ENCODE results near the gene PPP1R11. TPM values are rescaled to one million over a fixed set of nuclear protein-coding genes. Genes with fewer than 3 reads are reported as not detected.
A peak's percentile ranks its signal among the peaks of the same experiment; 100 is the strongest.

PPP1R11 gene
- total and polyA plus RNA-seq, 2 of the 13 experiments (the other 11 are each of a cell fraction or from before 2014, with no cell fraction given), result 32.1 to 58.9 TPM

GRCh38 chr6:30102970-30103871 is 36.2 kb downstream of the PPP1R11 start (continued):
- TF ChIP-seq TBX3 (IDR thresholded peaks at IDR 0.05; ENCODE audit: borderline replicate concordance) (no peak), RNF219 (CRISPR knock-in tag; IDR thresholded peaks at IDR 0.05) (no peak), ZNF614 (CRISPR knock-in tag; IDR thresholded peaks at IDR 0.05; ENCODE audit: borderline replicate concordance) (peak; percentile 65; the same call in 1 of the 2 replicates), ETS1 (CRISPR knock-in tag; IDR thresholded peaks at IDR 0.05) (0 out of 2 replicates have a peak, but pooled peaks have one; percentile 37), ZIK1 (CRISPR knock-in tag; IDR thresholded peaks at IDR 0.05; ENCODE audit: borderline replicate concordance, low read depth) (no peak), NCOR1 (IDR thresholded peaks at IDR 0.05; ENCODE audit: borderline replicate concordance, low read length) (no peak), KAT2B (IDR thresholded peaks at IDR 0.05; ENCODE audit: borderline replicate concordance, low read depth, low read length) (no peak), EED (CRISPR knock-in tag; IDR thresholded peaks at IDR 0.05) (no peak), ZSCAN29 (CRISPR knock-in tag; conservative IDR thresholded peaks at IDR 0.05) (peak; percentile 82), BATF2 (CRISPR knock-in tag; IDR thresholded peaks at IDR 0.05) (no peak), ZNF281 (CRISPR knock-in tag; IDR thresholded peaks at IDR 0.05; ENCODE audit: borderline replicate concordance) (no peak), SNAI1 (CRISPR knock-in tag; IDR thresholded peaks at IDR 0.05; ENCODE audit: borderline replicate concordance) (no peak), MYNN (CRISPR knock-in tag; IDR thresholded peaks at IDR 0.05; ENCODE audit: low read depth) (no peak), ZNF276 (CRISPR knock-in tag; IDR thresholded peaks at IDR 0.05; ENCODE audit: low read depth) (peak; percentile 81; the same call in 1 of the 2 replicates), ZNF740 (CRISPR knock-in tag; IDR thresholded peaks at IDR 0.05) (0 out of 2 replicates have a peak, but pooled peaks have one; percentile 30), TRAFD1 (CRISPR knock-in tag; IDR thresholded peaks at IDR 0.05; ENCODE audit: borderline replicate concordance) (no peak)
